Suprapubic skin (tissue), 4 donors: ENCODE data around the gene TBC1D8.

ENCODE experiments used
- CTCF ChIP-seq, 2 donors: fragments of 200-600 bp in 1 of 2; fragments of 450-650 bp in 1 of 2; sonication (generic) in 1 of 2; IDR thresholded peaks; one replicate each; pipeline ENCODE4 v1.5.1; 2016 to 2019; ENCODE audit warnings: antibody characterized with exemption in 2 of 2, mild to moderate bottlenecking in 1 of 2, moderate library complexity in 1 of 2
- EP300 ChIP-seq: sonication (generic); formaldehyde crosslinking; IDR thresholded peaks from one replicate; pipeline ENCODE4 v1.6.1; 2017; ENCODE audit warnings: antibody characterized with exemption
- POLR2A ChIP-seq, 2 donors: fragments of 450-650 bp; IDR thresholded peaks; one replicate each; pipeline ENCODE4 v1.6.1; 2017; ENCODE audit warnings: antibody characterized with exemption in 2 of 2, mild to moderate bottlenecking in 2 of 2, moderate library complexity in 2 of 2
- POLR2AphosphoS5 ChIP-seq, 3 donors: sonication (generic); formaldehyde crosslinking; IDR thresholded peaks; one replicate each; pipeline ENCODE4 v1.6.1; 2017; ENCODE audit warnings: antibody characterized with exemption in 3 of 3

- TF ChIP-seq CTCF (IDR thresholded peaks at IDR 0.05): no peak
- TF ChIP-seq EP300: no peak
- no peak for TF ChIP-seq POLR2AphosphoS5 (IDR thresholded peaks at IDR 0.05)
- TF ChIP-seq POLR2A (IDR thresholded peaks at IDR 0.05): no peak
Measured at GRCh38 chr2:101041413-101041812, 109.8 kb downstream of the TBC1D8 start.
